ENCODE data around the gene SGMS1.
A peak's percentile ranks its signal among the peaks of the same experiment; 100 is the strongest.
"Not testable (repeated sequence)": the region's sequence is repeated elsewhere in the genome, so short reads cannot be mapped to it uniquely, and the experiment has no call there.

The SGMS1 gene

DNA sequence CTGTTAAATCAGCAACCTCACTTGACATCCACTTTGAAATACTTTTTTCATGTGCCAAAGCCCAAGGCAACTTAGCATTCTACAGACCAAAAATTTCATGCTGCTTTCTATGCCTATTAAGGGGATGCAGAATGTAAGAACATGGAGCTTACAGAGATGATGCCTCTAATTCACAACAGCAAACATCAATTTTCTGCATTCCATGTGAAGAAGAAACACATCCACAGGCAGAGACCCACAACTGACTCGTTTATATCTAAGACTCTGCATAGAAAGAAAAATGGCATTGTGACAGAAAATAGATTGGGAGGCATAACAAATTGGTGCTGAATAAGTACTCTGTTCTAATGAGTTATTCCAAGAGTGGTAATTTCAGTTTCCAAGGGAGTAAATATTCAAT is 107.6 kb downstream of the SGMS1 start:
- no peak overlapping the region for H3K27ac ChIP-seq

GRCh38 chr10:50515420-50515819 is 108.3 kb downstream of the SGMS1 start:
- Histone ChIP-seq H3K27ac (no peak overlapping the region), H3K4me3 (no peak overlapping the region)

More for the DNA sequence above, 107.6 kb downstream of the SGMS1 start:
- H3K4me3 ChIP-seq = no peak overlapping the region

DNA sequence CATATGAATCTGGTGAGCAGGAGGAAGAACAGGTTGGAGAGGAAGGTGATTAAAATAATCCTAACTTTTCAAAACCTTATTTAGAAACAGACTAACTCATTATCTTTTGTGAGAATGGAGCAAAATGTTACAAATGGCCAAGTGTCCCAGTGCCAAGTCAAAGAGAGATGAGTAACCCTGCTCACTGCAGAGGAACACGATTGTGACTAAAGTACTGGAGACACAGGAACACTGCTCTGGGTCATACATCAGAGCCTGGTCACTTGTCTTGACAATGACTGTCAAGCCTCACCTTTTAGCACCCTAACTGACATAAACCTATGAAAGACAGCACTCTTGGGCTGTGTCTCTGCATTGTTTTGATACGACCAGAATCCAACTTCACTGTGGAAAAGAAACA is 108.8 kb downstream of the SGMS1 start:
- Histone ChIP-seq H3K4me3 (no peak overlapping the region), H3K27ac (no peak overlapping the region)

GRCh38 chr10:50513956-50514355 is 109.8 kb downstream of the SGMS1 start:
- Histone ChIP-seq H3K27ac (no peak overlapping the region), H3K4me3 (no peak overlapping the region)

GRCh38 chr10:50512743-50513416 is 110.9 kb downstream of the SGMS1 start:
- H3K27ac ChIP-seq = peak overlapping the region in 5 of 21 experiments; percentile 19 to 37 (median 27)
- no peak overlapping the region for H3K4me3 ChIP-seq

- Histone ChIP-seq H3K4me3 (no peak overlapping the region), H3K27ac (peak overlapping the region in 6 of 21 experiments; percentile 3 to 39 (median 29))
Observed at GRCh38 chr10:50512214-50512595, 111.6 kb downstream of the SGMS1 start.

DNA sequence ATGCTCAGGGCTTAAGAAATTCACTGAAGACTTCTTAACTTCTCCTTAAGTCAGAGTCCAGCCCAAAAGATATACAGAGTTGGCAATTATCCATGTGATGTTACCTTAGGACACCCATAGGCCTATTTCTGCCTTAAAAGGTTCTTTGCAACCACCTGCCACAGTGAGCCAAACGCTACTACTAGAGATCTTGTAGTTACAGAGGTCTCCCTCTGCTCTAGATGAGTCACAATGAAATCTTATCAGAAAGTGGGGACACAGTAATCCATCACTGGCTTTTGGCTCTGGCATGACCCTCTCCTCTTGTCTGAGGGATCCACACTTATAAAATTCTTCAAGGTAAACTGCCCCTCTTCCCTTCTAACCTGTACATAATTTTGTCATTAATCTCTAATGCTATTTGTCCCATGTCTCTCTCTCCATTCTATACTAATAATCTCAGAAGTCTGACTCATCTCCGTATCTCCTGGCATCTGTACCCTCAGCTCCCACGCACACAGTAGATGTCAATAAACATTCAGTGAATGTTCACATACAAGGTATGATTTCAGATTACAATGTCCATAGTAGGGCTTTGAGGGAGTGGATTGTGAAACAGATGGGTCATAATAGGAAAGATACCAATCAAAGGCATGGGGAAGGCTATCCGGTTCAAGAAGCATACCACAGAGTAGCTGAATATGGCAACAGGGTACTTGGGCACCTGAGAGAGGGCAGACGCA is 112.1 kb downstream of the SGMS1 start:
- peak overlapping the region in 6 of 21 experiments; percentile 3 to 64 (median 29) for H3K27ac ChIP-seq
- H3K4me3 ChIP-seq = no peak overlapping the region

GRCh38 chr10:50510517-50511473 is 113.0 kb downstream of the SGMS1 start:
- Histone ChIP-seq H3K27ac (peak overlapping the region in 1 of 21 experiments; percentile 64), H3K4me3 (no peak overlapping the region)

DNA sequence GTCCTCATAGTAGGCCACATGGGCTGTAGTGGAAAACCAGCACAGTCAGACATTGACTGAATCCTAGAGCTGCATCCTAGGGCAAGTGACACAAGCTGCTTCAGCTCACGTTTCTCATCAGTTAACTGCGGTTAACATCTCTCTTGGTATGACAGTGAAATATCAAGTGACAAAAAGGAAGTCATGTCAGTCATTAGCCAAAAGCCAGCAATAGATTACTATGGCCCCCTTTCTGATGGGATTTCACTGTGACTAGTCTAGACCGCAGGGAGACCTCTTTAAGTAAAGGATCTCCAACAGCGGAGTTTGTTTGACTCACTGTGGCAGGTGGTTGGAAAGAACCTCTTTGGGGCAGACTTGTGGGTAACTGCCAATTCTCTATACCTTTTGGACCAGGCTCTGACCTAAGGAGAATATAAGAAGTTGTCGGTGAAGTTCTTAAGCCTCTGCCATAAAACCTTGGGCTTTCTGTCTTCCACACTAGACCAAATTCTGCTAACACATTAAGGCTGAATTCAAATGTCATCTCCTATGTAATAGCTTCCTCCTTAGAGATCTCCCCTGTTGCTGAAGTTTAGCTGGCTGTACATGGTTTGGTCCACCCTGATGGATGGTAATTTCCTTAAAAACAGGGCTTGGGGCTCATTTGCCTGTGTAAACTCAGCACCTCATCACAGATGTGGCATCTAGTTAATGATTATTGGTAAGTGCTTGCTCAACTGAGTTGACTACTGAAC is 115.3 kb downstream of the SGMS1 start:
- Histone ChIP-seq H3K4me3 (no peak overlapping the region), H3K27ac (peak overlapping the region in 3 of 21 experiments; percentile 3 to 26 (median 9))

DNA sequence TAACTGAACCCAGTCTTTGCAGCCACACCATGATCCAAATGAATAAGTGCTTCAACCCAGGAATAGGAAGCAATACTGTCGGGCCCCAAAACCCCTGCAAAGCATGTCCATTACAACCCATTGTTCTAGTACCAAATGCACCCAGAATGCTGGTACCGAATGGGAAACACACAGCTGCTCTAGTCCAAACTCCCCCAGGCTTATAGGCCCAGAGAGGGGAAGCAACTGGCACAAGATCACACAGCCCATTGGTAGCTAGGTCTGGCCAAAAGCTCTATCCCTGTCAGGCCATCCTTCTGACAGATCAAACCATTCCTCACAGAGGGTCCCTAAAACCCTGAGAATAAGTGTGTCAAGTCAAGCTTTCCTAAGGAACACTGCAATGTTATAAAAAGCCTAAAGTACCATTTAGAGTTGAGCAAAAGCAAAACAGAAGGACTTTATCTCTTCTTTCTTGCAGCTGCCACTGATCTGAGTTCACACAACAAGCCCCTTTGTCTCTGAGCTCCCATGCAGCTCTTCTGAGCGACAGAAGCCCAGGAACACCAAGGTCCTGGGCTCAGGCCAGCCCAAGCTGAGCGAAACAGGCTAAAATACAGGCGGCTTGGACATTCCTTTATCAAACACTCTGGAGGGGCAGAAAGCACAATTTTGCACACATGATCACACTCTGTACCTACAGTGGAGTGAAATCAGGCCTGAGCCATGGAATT is 116.7 kb downstream of the SGMS1 start:
- no peak overlapping the region for H3K4me3 ChIP-seq
- H3K27ac ChIP-seq = peak overlapping the region in 3 of 21 experiments; percentile 5 to 14 (median 9)

DNA sequence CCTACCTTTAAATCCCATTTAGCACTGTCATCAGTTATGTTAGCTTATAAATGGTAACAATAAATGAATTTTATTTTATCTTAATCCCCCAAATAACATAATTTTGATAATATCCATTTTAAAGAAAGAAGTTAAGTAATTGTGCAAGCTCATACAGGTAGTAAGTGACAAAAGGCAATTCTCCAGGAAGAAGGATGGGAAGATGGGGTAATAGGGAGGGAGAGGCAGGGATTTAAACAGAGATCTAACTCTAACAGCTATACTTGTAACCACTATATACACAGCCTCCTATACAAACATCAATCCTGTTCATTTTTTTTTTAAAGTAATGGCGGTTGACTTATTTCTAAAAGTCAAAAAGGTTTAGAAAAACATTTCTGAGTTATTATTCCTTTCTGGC is 119.4 kb downstream of the SGMS1 start:
- peak overlapping the region in 4 of 21 experiments; percentile 1 to 67 (median 32) for H3K27ac ChIP-seq

DNA sequence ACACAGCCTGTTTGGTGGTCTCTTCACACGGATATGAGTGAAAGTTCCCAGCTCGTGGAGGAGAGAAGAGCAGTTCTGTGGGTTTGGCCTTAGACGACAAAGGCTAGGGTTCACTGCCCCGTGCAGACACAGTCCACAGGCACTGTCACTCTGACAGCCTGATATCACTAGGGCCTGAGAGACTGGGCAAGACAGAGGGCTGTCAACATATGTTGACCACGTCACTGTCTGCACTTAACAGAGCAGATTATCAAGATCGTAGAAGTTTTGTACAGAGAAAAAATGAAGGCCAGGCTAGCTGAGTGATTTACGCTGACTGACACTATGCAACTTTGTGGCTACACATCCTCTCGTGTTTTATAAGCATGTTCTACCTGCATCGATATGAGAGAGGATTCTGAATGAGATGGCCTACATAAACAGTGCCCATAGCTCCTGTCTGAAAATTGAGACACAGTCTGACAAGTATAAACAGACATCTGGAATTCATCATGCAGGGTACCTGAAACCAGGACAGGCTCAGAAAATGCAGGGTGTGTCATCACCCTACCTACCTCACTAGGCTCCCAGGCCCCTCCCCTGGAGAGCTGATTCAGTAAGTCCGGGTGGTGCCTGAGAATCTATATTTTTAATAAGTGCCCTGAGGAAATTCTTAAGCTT is 120.0 kb downstream of the SGMS1 start:
- peak overlapping the region in 17 of 21 experiments; percentile 12 to 76 (median 53) for H3K27ac ChIP-seq

More for the DNA sequence above, 119.4 kb downstream of the SGMS1 start:
- H3K4me3 ChIP-seq = no peak overlapping the region

GRCh38 chr10:50503156-50503555 is 120.6 kb downstream of the SGMS1 start:
- H3K27ac ChIP-seq = peak overlapping the region in 16 of 21 experiments; percentile 15 to 76 (median 54)
- H3K4me3 ChIP-seq = not testable (repeated sequence)

More for the DNA sequence above, 120.0 kb downstream of the SGMS1 start:
- H3K4me3 ChIP-seq = no peak overlapping the region

DNA sequence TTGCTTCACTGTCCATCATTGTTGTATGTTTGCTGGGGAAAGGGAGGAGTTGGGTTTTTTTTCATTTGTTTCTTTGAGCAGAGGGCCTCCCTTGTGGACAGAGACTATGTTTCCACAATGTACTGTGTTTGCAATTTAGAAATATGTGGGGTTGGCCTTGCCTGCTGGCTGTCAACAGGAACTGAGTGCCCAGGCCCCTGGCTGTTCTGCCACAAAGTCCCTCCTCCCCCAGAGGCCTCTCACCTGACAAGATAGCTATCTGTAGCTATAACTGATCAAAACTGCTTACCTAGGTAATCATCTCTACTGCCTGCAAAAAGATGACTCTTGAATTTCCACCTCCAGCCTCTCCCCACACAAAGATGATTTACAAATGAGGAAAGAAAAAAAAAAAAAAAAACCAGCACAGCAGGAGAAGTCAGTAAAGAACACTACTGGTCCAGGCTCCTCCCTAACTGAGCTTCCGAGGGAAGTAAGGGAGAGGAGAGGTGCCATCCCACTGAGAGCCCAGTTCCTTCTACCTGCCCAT is 121.8 kb downstream of the SGMS1 start:
- Histone ChIP-seq H3K4me3 (no peak overlapping the region), H3K27ac (peak overlapping the region in 12 of 21 experiments; percentile 7 to 68 (median 50))

DNA sequence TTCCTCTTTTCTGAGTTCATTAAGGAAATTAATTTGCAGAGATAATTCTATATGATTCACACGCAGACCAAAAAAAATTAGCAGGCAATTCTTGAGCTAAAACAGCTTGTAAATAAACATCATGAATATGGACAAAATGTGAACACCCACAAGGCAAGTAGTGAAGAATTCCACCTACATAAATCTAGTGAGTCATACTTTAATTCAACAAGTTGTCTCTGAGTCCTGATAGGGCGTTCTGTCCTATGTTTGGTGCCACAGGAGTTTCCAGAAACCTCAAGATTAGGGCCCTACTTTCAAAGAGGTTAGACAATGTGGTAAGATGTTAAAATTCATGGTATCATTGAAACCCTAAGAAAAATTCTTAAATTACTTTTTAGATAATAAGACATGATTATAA is 122.3 kb downstream of the SGMS1 start:
- Histone ChIP-seq H3K27ac (peak overlapping the region in 12 of 21 experiments; percentile 7 to 68 (median 26)), H3K4me3 (no peak overlapping the region)

- no peak overlapping the region for H3K4me3 ChIP-seq
- peak overlapping the region in 1 of 21 experiments; percentile 51 for H3K27ac ChIP-seq
Observed at GRCh38 chr10:50498465-50498864, 125.3 kb downstream of the SGMS1 start.

GRCh38 chr10:50497758-50498157 is 126.0 kb downstream of the SGMS1 start:
- H3K27ac ChIP-seq = peak overlapping the region in 6 of 21 experiments; percentile 5 to 51 (median 26)
- no peak overlapping the region for H3K4me3 ChIP-seq

DNA sequence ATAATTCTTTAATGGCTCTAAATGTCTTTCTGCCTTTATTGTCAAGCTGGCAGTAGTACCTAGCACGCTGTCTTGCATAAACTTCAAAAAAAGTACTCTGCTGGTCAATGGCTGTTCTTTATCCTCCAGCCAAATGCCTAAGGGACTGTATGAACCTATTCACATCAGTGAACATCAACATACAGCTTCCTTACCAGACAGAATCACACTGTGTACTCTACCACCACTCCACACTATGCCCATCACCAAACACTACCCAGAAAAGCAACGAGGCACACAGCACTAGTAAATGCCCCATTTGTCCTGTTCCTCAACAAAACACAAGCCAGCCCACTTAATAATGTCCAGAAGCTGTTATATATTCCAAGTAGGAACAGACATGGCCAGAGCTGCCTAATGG is 127.5 kb downstream of the SGMS1 start:
- Histone ChIP-seq H3K4me3 (no peak overlapping the region), H3K27ac (no peak overlapping the region)

All from skin epidermis (tissue), 12 donors.